ENCODE data around the gene BCL3.
A peak's percentile ranks its signal among the peaks of the same experiment; 100 is the strongest.
"Not testable (repeated sequence)": the region's sequence is repeated elsewhere in the genome, so short reads cannot be mapped to it uniquely, and the experiment has no call there.

Gene BCL3, protein sequence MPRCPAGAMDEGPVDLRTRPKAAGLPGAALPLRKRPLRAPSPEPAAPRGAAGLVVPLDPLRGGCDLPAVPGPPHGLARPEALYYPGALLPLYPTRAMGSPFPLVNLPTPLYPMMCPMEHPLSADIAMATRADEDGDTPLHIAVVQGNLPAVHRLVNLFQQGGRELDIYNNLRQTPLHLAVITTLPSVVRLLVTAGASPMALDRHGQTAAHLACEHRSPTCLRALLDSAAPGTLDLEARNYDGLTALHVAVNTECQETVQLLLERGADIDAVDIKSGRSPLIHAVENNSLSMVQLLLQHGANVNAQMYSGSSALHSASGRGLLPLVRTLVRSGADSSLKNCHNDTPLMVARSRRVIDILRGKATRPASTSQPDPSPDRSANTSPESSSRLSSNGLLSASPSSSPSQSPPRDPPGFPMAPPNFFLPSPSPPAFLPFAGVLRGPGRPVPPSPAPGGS

GRCh38 chr19:44748426-44749254 is at the start of gene BCL3:
TSS of gene BCL3 (plus strand) at chr19:44748708. CDS start at chr19:44748791, 83 bp downstream.
- DNase-seq (ENCODE audit: low spot score): peak; percentile 85

DNA sequence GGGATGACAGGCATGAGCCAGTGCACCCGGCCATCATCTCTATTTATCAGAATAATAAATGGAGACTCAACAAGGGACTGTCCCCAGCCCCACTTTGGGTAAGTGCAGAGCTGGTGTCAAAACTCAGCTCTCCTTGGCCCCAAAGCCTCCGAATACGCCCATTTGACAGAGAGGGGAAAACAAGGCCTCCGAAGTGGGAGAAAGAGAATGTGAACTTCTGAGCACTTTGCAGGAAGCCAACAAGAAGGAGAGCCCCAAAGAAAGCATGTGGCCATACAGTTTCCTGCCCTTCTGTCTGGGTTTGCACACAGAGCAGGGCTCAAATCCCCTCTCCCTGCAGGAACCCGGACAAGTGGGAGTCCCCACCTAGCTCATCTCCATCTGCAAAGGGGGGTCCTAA is 48.0 kb upstream of the BCL3 start:
- DNase-seq (ENCODE audit: low spot score): no peak

DNA sequence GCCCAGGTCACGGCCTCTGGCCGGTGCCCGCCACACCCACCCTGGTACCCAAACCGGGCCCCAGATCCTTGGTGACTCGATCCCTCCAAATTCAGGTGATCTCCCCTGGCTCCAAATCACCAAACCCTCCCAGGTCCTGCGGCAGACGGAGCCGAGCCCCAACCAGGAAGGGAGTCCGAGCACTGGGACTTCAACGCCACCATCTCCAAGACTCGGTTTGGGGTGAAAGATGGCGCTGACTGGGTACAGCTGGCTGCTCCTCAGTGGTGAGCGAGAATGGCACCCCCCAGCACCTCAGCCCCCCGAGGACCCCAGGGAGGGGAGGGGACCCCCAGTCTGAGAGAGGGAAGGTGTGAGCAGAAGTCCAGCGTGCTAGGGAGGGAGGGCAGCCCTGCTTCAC is 47.3 kb upstream of the BCL3 start:
- DNase-seq (ENCODE audit: low spot score): no peak

- no peak for DNase-seq (ENCODE audit: low spot score)
These were observed 45.8 kb upstream of the BCL3 start for GRCh38 chr19:44702551-44703176.

DNA sequence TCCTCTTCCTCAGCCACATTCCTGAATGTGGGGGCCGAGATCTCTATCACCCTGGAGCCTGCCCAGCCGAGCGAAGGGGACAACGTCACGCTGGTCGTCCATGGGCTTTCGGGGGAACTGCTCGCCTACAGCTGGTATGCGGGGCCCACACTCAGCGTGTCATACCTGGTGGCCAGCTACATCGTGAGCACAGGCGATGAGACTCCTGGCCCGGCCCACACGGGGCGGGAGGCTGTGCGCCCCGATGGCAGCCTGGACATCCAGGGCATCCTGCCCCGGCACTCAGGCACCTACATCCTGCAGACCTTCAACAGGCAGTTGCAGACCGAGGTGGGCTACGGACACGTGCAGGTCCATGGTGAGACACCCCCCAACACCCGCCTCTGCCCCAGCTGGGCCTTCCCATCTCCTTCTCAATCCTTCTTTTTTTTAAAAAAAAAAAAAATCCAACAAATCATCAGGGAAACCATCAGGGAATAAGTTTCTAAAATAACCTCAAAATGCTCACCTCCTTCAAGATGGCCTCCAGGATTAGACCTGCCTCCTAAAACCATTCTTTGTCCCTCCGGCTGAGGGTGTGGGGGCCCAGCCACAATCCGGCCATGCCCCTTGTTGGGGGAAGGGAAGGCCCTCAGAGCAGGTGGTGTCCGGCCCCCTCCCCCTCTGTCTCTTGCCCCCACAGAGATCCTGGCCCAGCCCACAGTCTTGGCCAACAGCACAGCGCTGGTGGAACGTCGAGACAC is 45.0 kb upstream of the BCL3 start:
- no peak for DNase-seq (ENCODE audit: low spot score)

GRCh38 chr19:44704982-44705381 is 43.5 kb upstream of the BCL3 start:
- no peak for DNase-seq (ENCODE audit: low spot score)

- no peak for DNase-seq (ENCODE audit: low spot score)
These were observed 43.0 kb upstream of the BCL3 start for GRCh38 chr19:44705502-44706010.

DNA sequence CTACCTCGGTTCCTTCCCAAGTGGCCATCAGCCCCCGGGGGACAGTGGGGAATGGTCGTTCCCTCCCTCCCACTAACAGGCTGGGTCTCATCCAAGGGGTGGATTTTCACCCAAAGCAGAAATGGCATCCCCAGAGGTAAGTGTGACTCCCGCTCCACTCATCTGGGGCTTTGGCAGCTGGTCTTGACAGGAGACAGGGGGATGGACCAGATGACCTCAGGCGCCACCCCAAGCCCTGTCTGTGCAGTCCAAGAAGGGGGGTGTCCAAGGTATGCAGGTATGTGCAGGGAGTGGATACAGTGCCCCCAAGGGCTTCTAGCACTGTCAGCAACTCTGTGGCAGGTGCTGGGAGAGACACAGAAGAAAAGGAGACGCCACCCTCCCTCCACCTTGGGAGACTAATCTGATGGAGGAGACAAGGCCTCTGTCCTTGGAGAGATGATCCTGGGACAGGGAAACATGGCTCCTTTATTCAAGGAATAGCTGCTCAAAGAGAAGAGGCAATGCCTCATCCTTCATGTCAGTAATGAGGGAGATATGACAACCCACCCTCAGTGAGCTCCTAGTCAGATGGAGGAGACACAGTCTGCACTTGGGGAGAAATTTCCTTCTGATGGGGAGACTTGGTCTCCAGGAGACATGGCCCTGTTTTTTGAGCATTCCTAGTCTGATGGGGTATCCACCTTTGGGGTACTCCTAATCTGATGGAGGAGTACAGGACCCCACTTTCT is 41.8 kb upstream of the BCL3 start:
- no peak for DNase-seq (ENCODE audit: low spot score)

- no peak for DNase-seq (ENCODE audit: low spot score)
These were observed 40.7 kb upstream of the BCL3 start for GRCh38 chr19:44707794-44708193.

DNA sequence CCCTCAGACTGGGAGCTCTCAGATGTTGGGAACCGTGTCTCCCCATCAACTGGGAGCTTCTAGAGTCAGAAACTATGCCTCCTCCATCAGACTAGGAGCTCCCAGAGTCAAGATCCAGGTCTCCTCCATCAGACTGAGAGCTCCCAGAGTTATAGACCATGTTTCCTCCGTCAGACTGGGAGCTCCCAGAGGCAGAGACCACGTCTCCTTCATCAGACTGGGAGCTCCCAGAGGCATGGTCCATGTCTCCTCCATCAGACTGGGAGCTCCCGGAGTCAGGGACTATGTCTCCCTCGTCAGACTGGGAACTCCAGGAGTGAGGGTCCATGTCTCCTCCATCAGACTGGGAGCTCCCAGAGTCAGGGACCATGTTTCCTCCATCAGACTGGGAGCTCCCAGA is 39.6 kb upstream of the BCL3 start:
- DNase-seq (ENCODE audit: low spot score): no peak

DNA sequence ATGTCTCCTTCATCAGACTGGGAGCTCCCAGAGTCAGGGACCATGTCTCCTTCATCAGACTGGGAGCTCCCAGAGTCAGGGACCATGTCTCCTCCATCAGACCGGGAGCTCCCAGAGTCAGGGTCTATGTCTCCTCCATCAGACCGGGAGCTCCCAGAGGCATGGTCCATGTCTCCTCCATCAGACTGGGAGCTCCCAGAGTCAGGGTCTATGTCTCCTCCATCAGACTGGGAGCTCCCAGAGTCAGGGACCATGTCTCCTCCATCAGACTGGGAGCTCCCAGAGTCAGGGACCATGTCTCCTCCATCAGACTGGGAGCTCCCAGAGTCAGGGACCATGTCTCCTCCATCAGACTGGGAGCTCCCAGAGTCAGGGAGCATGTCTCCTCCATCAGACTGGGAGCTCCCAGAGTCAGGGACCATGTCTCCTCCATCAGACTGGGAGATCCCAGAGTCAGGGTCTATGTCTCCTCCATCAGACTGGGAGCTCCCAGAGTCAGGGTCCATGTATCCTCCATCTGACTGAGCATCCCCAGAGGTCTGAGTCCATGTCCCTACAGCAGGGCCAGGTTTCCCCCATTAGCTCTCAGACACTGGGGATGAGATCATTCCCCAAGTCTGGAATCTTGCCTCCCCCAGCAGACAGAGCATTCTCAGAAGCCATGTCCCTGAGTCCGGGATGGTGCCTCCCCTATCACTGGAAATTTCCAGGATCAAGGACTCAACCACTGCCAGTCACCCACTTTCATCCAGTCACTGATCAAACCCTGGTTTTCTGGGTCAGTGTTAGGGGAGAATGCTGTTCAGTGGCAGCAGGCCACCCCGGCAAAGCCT is 38.9 kb upstream of the BCL3 start:
- DNase-seq (ENCODE audit: low spot score): not testable (repeated sequence)

GRCh38 chr19:44710483-44710882 is 38.0 kb upstream of the BCL3 start:
- DNase-seq (ENCODE audit: low spot score): no peak

DNA sequence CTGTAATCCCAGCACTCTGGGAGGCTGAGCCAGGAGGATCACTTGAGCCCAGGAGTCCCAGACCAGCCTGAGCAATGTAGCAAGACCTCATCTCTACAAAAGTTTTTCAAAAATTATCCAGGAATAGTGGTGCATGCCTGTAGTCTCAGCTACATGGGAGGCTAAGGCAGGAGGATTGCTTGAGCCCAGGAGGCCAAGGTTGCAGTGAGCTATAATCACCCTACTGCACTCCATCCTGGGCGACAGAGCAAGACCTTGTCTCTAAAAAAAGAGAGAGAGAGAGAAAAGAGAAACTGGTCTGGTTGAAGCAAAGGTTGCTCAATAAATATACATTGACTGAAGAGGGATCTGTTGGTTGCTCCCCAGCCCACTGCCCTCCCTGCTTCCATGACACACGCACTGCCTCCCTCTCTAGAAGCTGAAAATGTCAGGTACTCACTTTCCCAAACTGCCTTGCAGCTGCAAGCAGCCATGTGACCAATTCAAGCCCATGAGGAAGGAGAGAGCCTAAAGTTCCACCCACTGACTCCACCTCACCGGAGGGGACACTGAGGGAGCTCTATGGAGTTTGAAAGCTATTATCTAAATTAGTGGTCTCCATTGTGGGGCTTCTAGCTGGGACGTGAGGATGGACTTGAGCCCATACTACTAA is 35.5 kb upstream of the BCL3 start:
- no peak for DNase-seq (ENCODE audit: low spot score)

- no peak for DNase-seq (ENCODE audit: low spot score)
These were observed 33.8 kb upstream of the BCL3 start for GRCh38 chr19:44714597-44715169.

GRCh38 chr19:44717603-44718002 is 30.9 kb upstream of the BCL3 start:
- DNase-seq (ENCODE audit: low spot score): no peak

GRCh38 chr19:44718441-44719261 is 29.9 kb upstream of the BCL3 start:
- DNase-seq (ENCODE audit: low spot score): no peak

- DNase-seq (ENCODE audit: low spot score): no peak
These were observed 29.2 kb upstream of the BCL3 start for GRCh38 chr19:44719262-44719701.

- not testable (repeated sequence) for DNase-seq (ENCODE audit: low spot score)
These were observed 28.1 kb upstream of the BCL3 start for GRCh38 chr19:44720396-44720795.

Measured in CD4-positive, alpha-beta T cell treated with Interleukin-6 at 100 ng/mL for 8 hours (primary cell).